Stimulated activated CD4-positive, alpha-beta T cell treated with anti-CD3 and anti-CD28 coated beads, Interleukin-4, amount 100 ng/mL, for 4 hours (primary cell): Measurements from ENCODE around the gene CDH18.
"Not testable (repeated sequence)": the region's sequence is repeated elsewhere in the genome, so short reads cannot be mapped to it uniquely, and the experiment has no call there.

Experiments used
- DNase-seq, 2 experiments: peaks; one replicate each; pipeline ENCODE4 v3.0.0-alpha.2; 2020

CDH18 gene

GRCh38 chr5:19859020-19859419 lies 129.0 kb downstream of the CDH18 start:
- no peak for DNase-seq

GRCh38 chr5:19855931-19856330 lies 132.1 kb downstream of the CDH18 start:
- DNase-seq, result no peak

- no peak for DNase-seq
Observed at GRCh38 chr5:19855453-19855852, 132.5 kb downstream of the CDH18 start.

GRCh38 chr5:19855031-19855430 lies 133.0 kb downstream of the CDH18 start:
- no peak for DNase-seq

GRCh38 chr5:19853616-19854240 lies 134.3 kb downstream of the CDH18 start:
- no peak for DNase-seq

GRCh38 chr5:19837536-19838174 lies 150.3 kb downstream of the CDH18 start:
- no peak for DNase-seq

GRCh38 chr5:19835442-19835841 lies 152.6 kb downstream of the CDH18 start:
- no peak for DNase-seq

GRCh38 chr5:19812720-19813119 lies 175.3 kb downstream of the CDH18 start:
- not testable (repeated sequence) for DNase-seq

- DNase-seq, result no peak
Observed at GRCh38 chr5:19806756-19807155, 181.2 kb downstream of the CDH18 start.

- DNase-seq, result no peak
Observed at GRCh38 chr5:19802686-19803085, 185.3 kb downstream of the CDH18 start.

GRCh38 chr5:19795218-19795617 lies 192.8 kb downstream of the CDH18 start:
- DNase-seq, result no peak

- DNase-seq, result no peak
Observed at GRCh38 chr5:19790829-19791466, 197.1 kb downstream of the CDH18 start.

GRCh38 chr5:19782566-19782965 lies 205.4 kb downstream of the CDH18 start:
- no peak for DNase-seq

- no peak for DNase-seq
Observed at GRCh38 chr5:19777363-19777762, 210.6 kb downstream of the CDH18 start.

GRCh38 chr5:19776886-19777285 lies 211.1 kb downstream of the CDH18 start:
- DNase-seq, result not testable (repeated sequence)

- DNase-seq, result no peak
Observed at GRCh38 chr5:19771174-19771835, 216.7 kb downstream of the CDH18 start.

GRCh38 chr5:19770396-19770795 lies 217.6 kb downstream of the CDH18 start:
- no peak for DNase-seq

- no peak for DNase-seq
Observed at GRCh38 chr5:19767987-19768386, 220.0 kb downstream of the CDH18 start.

- DNase-seq, result no peak
Observed at GRCh38 chr5:19753579-19753978, 234.4 kb downstream of the CDH18 start.

GRCh38 chr5:19751326-19751725 lies 236.7 kb downstream of the CDH18 start:
- no peak for DNase-seq

GRCh38 chr5:19745247-19745646 lies 242.8 kb downstream of the CDH18 start:
- no peak for DNase-seq

GRCh38 chr5:19739671-19740070 lies 248.3 kb downstream of the CDH18 start:
- DNase-seq, result no peak

GRCh38 chr5:19734776-19735175 lies 253.2 kb downstream of the CDH18 start:
- no peak for DNase-seq
